ENCODE data around the gene RNF220.

Gene RNF220

GRCh38 chr1:44641126-44642102 is 236.4 kb downstream of the RNF220 start:
- DNase-seq, result no peak

GRCh38 chr1:44642255-44642654 is 237.2 kb downstream of the RNF220 start:
- DNase-seq, result no peak

- no peak for DNase-seq
These were observed 237.9 kb downstream of the RNF220 start for GRCh38 chr1:44642925-44643324.

DNA sequence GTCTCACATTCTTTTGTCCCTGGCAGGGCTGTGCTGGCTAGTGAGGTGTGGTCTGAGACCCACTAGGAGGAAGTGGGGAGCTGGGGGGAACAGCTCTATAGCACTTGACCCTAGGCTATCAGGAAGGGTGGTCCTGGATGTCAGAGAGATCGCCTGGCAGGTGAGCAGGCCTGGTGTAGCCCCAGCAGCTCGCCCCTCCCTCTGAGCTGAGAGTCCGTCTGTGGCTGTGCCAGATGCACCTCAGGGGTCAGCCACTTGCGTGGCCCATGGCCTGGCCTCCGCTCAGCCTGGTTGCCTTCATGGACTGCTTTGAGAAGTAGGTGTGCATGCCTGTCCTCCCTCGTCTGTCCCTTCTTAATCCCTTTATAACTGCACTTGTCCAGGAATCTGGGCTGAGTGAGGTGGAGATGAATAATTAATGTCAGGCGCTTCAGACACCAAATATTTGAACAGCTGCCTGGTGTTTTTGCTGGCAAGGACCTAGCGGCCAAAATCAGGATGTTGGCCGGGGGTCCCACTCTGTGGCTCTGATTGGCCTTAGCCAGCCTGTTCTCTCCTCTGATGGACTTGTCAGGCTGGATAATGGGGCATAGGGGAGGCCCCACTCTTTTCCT is 238.8 kb downstream of the RNF220 start:
- DNase-seq, result peak; percentile 26

GRCh38 chr1:44644806-44645205 is 239.8 kb downstream of the RNF220 start:
- no peak for DNase-seq

DNA sequence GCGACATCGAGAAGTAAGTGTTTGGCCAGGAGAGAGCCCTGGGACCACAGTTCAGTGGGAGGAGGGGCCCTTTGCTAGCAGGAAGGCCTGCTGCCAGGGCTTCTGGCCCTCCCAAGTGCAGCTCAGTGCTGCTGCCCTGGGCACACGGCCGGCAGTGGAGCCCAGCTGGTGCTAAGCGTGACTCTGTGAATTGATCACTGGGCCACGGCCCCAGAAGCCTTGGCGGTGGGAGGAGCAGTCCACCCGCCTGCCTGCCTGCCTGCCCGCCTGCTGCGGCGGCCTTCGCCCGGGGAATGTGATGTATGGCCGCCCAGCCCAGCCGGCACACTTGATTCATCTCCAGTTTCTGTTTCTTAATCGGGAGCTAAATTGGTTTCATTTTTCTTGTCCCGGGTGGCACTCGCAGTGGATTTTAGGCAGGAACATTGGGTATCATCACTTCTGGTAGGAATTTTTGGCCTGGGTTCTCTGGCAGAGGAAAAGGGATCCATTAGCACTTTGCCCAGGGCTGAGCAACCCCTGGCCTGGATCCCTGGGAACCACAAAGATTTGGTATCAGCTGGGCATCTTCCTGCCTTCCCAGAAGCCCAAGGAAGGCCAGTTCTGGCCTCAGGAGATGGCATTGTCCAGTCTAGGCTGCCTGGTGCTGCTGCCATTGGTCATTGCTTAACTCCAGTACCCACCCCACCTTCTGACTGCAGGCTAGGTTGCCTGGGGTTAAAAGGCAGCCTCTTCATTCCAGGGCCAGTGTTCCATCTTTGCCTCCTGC is 240.6 kb downstream of the RNF220 start:
- DNase-seq, result no peak

DNA sequence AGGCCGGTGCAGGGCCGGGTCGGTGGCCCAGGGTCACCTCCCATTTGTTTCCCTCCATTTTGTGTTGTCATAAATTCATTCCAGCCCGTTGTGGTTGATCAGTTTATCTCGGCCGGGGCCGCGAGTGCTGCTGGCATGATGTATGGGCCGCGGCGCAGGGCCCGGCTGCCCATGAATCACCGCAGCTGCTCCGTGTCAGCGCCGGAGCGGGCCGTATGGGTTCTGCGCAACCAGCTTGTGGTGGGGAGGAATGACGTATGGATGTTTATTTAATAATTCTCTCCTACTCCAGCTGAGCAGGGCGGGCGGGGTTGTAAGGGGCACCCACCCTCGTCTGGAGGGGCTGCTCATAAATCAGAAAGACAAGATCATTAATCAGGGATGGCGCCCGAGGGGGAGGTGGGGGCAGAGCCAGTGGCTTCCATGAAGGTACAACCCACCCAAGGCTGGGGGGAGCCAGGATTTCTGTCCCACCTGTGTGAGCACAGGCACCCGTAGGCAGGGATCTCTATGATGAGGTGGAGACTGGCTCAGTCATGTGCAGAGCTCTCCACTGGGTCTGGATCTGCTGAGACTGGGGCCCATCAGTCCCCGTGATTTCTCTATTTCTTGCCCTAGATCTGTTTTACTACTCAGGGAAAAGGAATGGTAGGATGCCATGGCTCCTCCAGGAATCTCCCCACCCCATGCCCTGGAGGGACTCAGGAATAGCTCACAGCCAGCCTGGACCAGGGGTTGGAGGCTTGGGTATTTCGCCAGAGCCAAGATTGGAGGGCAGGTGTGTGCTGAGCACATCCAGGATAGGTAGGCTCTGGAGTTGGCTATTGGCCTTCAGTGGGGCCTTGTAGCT is 241.4 kb downstream of the RNF220 start:
- no peak for DNase-seq

GRCh38 chr1:44647896-44648295 is 242.8 kb downstream of the RNF220 start:
- no peak for DNase-seq

GRCh38 chr1:44648529-44649250 is 243.6 kb downstream of the RNF220 start:
- no peak for DNase-seq

DNA sequence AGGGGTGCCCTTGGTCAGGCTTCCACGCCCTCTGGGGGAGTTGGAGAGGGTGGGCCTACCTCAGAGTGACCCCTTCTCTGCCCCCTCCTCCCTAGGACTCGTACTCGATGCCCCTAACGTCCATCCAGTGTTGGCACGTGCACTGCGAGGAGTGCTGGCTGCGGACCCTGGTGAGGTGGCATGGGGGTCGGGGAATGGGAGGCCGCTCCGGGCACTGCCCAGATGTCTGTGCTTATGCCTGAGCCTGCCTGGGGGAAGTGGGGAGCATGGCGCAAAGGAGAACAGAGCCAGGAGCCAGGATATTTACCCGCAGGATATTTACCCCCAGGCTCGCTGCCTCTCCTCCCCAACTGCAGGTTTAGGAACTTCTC is 244.7 kb downstream of the RNF220 start:
- no peak for DNase-seq

DNA sequence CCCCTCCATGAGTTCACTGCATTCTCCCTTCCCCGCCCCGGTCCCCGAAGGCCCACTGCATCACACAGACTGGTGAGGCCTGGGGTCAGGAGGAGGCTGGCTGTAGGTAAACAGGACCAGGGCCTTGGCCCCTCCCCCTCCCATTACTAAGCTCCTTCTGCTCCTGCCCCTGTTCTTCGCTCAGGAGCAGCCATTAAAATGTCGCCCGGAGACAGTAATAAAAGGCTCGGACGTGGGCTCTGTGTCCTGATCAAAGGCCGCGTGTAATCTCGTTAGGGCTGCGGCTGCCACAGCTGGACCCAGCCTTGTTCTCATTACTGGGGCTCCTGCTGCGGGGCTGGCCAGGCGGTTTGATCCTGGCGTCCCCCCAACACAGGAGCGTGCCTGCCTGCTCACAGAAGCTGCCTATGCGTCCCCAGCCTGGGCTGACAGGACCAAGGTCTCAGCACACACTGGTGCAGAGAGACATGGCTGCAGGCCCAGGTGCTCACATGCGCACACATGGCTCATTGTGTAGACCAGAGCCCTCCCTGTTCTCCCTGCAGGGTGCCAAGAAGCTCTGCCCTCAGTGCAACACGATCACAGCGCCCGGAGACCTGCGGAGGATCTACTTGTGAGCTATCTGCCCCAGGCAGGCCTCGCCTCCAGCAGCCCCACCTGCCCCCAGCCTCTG is 245.2 kb downstream of the RNF220 start:
- no peak for DNase-seq

DNA sequence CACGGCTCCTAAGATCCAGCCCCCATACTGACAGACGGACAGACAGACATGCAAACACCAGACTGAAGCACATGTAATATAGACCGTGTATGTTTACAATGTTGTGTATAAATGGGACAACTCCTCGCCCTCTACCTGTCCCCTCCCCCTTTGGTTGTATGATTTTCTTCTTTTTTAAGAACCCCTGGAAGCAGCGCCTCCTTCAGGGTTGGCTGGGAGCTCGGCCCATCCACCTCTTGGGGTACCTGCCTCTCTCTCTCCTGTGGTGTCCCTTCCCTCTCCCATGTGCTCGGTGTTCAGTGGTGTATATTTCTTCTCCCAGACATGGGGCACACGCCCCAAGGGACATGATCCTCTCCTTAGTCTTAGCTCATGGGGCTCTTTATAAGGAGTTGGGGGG is 246.0 kb downstream of the RNF220 start:
- no peak for DNase-seq

- DNase-seq, result peak; percentile 18
These were observed 247.5 kb downstream of the RNF220 start for GRCh38 chr1:44652445-44653106.

- no peak for DNase-seq
These were observed 248.3 kb downstream of the RNF220 start for GRCh38 chr1:44653107-44653964.

- no peak for DNase-seq
These were observed 249.6 kb downstream of the RNF220 start for GRCh38 chr1:44654621-44655187.

- DNase-seq, result no peak
These were observed 250.6 kb downstream of the RNF220 start for GRCh38 chr1:44655609-44656008.

DNA sequence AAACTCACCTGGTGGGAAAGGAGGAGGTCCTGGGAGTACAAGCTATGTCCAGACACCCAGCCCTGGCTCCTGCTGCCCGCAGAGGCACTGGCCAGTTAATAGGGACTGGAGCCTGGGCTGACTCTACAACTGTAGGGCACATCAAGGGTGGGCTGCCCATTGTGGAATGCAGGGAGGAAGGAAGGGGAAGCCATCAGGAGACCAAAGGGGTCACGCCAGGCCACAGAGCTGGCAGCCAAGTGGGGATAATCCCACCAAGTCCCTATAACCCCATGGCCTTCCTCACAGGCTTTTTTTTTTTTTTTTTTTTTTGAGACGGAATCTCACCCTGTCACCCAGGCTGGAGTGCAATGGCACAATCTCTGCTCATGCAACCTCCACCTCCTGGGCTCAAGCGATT is 254.5 kb downstream of the RNF220 start:
- no peak for DNase-seq

- peak; percentile 56 for DNase-seq
These were observed 255.1 kb downstream of the RNF220 start for GRCh38 chr1:44660176-44660575.

All from DMS79 (cell line).